Kidney (tissue), 14 donors: ENCODE measurements around the gene EMB. TPM values are rescaled to one million over a fixed set of nuclear protein-coding genes. Genes with fewer than 3 reads are reported as not detected.
"Not testable (repeated sequence)": the region's sequence is repeated elsewhere in the genome, so short reads cannot be mapped to it uniquely, and the experiment has no call there.

ENCODE experiments used
- DNase-seq, 5 donors: peaks; one replicate each; pipeline ENCODE4 v3.0.0-alpha.2; 2013 to 2020
- FAIRE-seq: peaks from 2 replicates; lab custom pipeline; 2012; peaks lifted over from hg19 to GRCh38; lab: Jason Lieb, UNC
- H3K27ac ChIP-seq, 2 donors: one replicate each; pipeline ENCODE4 v1.7.0; 2013; ENCODE audit warnings: low read depth in 2 of 2, low read length in 2 of 2, inconsistent platforms in 1 of 2
- H3K27me3 ChIP-seq: one replicate; pipeline ENCODE4 v1.7.1; 2013; ENCODE audit warnings: low read length, inconsistent platforms; ENCODE audit not compliant: control insufficient read depth, insufficient read depth
- H3K36me3 ChIP-seq, 3 donors: one replicate each; pipeline versions ENCODE4 v1.7.0 to v1.7.1; 2013; ENCODE audit warnings: low read length in 3 of 3, control low read depth in 1 of 3, inconsistent platforms in 1 of 3; ENCODE audit not compliant: insufficient read depth in 3 of 3, control insufficient read depth in 2 of 3
- H3K4me1 ChIP-seq, 3 donors: one replicate each; pipeline versions ENCODE4 v1.7.0 to v1.7.1; 2013; ENCODE audit warnings: low read length in 3 of 3, inconsistent platforms in 1 of 3, low read depth in 1 of 3; ENCODE audit not compliant: control insufficient read depth in 2 of 3, insufficient read depth in 2 of 3
- H3K4me3 ChIP-seq, 3 donors: one replicate each; pipeline versions ENCODE4 v1.7.0 to v1.8.1; 2013; ENCODE audit warnings: low read length in 3 of 3, control low read depth in 1 of 3, inconsistent platforms in 1 of 3
- H3K9ac ChIP-seq, 3 donors: one replicate each; pipeline versions ENCODE4 v1.7.0 to v1.7.1; 2013; ENCODE audit warnings: low read length in 3 of 3, control low read depth in 1 of 3, inconsistent platforms in 1 of 3
- H3K9me3 ChIP-seq, 3 donors: one replicate each; pipeline versions ENCODE4 v1.7.0 to v1.7.1; 2013; ENCODE audit warnings: low read length in 3 of 3, control low read depth in 1 of 3, inconsistent platforms in 1 of 3; ENCODE audit not compliant: control insufficient read depth in 2 of 3, insufficient read depth in 1 of 3
- intact Hi-C: fragments of 100-400 bp; cut with DNase I; formaldehyde crosslinking; loops from one replicate; pipeline ENCODE4 v1.11.1; 2022
- polyA plus RNA-seq: library from polyadenylated mRNA; stranded (reverse); fragments of 350-450 nt; fragmentation: Illumina TruSeq; extraction: RNeasy Lipid Tissue Mini Kit (QIAGEN cat#74804); gene quantifications from one replicate; pipeline ENCODE4 v1.2.3, GENCODE V29; 2014; ENCODE audit warnings: low read depth, low replicate concordance; ENCODE audit not compliant: insufficient read depth
- total RNA-seq: library from RNA; stranded (reverse); fragmentation: NEBNext Ultra II Directional; extraction: Animal tissue kit (Norgen Biotek cat#: 25700); gene quantifications from one replicate; pipeline ENCODE4 v1.2.1, GENCODE V29; 2021
- TF ChIP-seq, protein P1 (sequence below): IDR thresholded peaks from 3 replicates; pipeline ENCODE4 v1.5.1; 2012; ENCODE audit warnings: mild to moderate bottlenecking, moderate library complexity, borderline replicate concordance; ENCODE audit not compliant: insufficient read depth; ENCODE audit errors: extremely low read depth
- donor health status: control.
- donor health status: control.
- donor health status: control.
- donor health status: control.
- donor health status: control.
- donor health status: DM: yes; HTN: yes; CAD: no.
- donor health status: Normal renal cell carcinoma (clear cell type).

EMB gene
- total and polyA plus RNA-seq, 2 donors from 2014 or later, result 2.2 to 25.0 TPM

DNA sequence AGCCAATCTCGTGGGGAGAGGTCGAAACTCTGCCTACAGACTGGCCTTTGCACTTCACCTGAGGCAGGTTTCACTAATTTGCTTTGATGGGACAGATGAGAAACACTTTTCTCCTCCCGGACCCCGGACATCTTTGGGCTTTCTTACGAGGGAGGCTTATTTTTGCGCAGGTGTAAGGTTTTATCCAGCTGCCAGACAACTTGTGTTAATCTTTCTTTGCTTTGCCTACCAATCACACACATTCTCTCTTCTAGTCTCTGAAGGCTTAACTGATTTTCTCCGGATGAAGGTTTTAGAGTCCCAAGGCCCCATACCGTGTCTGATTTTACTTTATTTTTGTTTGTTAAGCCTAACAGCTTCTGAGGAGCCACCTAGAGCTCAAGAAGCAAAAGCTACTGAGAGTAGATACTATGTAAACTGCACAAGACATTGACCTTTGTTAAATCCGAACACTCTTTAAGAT is 436 bp upstream of the EMB start:
- no peaks in the 10 kb centered on the region for H3K9me3 ChIP-seq
- no peaks in the 10 kb centered on the region for H3K36me3 ChIP-seq
- H3K27ac ChIP-seq, result no peak overlapping the region
- H3K9ac ChIP-seq, result no peak overlapping the region
- intact Hi-C loops, result no loop called here
- no peaks in the 10 kb centered on the region for H3K4me1 ChIP-seq
- H3K4me3 ChIP-seq, result no peak overlapping the region
- TF ChIP-seq, protein P1, sequence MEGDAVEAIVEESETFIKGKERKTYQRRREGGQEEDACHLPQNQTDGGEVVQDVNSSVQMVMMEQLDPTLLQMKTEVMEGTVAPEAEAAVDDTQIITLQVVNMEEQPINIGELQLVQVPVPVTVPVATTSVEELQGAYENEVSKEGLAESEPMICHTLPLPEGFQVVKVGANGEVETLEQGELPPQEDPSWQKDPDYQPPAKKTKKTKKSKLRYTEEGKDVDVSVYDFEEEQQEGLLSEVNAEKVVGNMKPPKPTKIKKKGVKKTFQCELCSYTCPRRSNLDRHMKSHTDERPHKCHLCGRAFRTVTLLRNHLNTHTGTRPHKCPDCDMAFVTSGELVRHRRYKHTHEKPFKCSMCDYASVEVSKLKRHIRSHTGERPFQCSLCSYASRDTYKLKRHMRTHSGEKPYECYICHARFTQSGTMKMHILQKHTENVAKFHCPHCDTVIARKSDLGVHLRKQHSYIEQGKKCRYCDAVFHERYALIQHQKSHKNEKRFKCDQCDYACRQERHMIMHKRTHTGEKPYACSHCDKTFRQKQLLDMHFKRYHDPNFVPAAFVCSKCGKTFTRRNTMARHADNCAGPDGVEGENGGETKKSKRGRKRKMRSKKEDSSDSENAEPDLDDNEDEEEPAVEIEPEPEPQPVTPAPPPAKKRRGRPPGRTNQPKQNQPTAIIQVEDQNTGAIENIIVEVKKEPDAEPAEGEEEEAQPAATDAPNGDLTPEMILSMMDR, result no peak
- FAIRE-seq (no peak), DNase-seq (no peak)
- peaks cover 11% of the 10 kb centered on the region for H3K27me3 ChIP-seq

DNA sequence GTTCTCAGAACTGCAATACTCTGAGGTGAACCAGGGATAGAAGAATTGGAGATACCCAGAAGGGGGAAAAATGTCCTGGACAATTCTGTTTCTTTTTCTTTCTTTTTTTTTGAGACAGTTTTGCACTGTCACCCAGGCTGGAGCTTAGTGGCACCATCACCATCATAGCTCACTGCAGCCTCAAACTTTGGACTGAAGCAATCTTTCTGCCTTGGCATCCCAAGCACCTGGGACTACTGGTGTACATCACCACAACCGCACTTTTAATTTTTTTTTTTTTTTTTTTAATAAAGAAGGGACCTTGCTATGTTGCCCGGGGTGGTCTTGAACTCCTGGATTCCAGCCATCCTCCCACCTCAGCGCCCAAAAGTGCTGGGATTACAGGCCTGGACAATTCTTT is 1.9 kb downstream of the EMB start:
- Histone ChIP-seq H3K4me3 (no peak overlapping the region), H3K27me3 (peaks cover 11% of the 10 kb centered on the region), H3K27ac (no peak overlapping the region), H3K9ac (no peak overlapping the region), H3K4me1 (no peaks in the 10 kb centered on the region), H3K36me3 (no peaks in the 10 kb centered on the region), H3K9me3 (no peaks in the 10 kb centered on the region)
- intact Hi-C loops, result no loop called here
- DNase-seq (no peak), FAIRE-seq (no peak)
- TF ChIP-seq, protein P1, result no peak

DNA sequence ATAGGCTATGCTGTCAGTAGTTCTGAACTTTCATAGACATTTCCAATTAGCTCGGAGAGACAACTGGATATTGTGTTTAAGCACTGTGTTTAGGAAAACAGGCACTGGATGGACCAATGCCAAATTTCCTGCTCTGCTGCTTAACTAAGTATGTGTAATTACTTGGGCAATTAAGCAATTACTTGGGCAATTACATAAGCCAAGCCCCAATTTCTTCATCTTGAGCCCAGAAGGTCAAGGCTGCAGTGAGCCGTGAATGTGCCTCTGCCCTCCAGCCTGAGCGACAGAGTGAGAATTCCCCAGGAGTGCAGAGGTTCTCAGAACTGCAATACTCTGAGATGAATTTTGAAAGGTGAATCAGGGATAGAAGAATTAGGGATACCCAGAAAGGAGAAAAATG is 3.0 kb downstream of the EMB start:
- H3K4me1 ChIP-seq, H3K4me3 ChIP-seq, DNase-seq, H3K9ac ChIP-seq, FAIRE-seq, intact Hi-C loops, H3K36me3 ChIP-seq, H3K27ac ChIP-seq, H3K9me3 ChIP-seq: not testable (repeated sequence)
- peaks cover 11% of the 10 kb centered on the region for H3K27me3 ChIP-seq

DNA sequence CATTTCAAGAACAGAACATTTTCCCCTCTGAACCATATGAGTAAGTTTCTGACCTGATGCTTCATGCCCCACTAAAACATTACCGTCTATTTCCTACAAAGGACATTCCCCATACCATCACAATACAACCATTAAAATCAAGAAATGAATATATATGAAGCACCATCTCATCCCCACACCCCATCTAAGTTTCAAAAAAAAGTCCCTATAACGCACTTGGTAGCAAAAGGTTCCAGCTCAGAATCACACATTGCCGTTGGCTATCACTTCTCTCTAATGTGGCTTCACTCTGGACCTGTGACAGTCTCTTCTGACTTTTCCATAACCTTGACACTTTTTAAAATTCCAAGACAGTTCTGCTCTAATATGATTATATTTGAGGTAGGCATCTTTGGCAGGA is 5.9 kb downstream of the EMB start:
- Histone ChIP-seq H3K36me3 (no peaks in the 10 kb centered on the region), H3K4me3 (no peak overlapping the region), H3K27me3 (peaks cover 5% of the 10 kb centered on the region), H3K27ac (no peak overlapping the region), H3K9me3 (no peaks in the 10 kb centered on the region), H3K9ac (no peak overlapping the region), H3K4me1 (no peaks in the 10 kb centered on the region)
- intact Hi-C loops, result no loop called here
- TF ChIP-seq, protein P1, result no peak
- DNase-seq (no peak), FAIRE-seq (no peak)

DNA sequence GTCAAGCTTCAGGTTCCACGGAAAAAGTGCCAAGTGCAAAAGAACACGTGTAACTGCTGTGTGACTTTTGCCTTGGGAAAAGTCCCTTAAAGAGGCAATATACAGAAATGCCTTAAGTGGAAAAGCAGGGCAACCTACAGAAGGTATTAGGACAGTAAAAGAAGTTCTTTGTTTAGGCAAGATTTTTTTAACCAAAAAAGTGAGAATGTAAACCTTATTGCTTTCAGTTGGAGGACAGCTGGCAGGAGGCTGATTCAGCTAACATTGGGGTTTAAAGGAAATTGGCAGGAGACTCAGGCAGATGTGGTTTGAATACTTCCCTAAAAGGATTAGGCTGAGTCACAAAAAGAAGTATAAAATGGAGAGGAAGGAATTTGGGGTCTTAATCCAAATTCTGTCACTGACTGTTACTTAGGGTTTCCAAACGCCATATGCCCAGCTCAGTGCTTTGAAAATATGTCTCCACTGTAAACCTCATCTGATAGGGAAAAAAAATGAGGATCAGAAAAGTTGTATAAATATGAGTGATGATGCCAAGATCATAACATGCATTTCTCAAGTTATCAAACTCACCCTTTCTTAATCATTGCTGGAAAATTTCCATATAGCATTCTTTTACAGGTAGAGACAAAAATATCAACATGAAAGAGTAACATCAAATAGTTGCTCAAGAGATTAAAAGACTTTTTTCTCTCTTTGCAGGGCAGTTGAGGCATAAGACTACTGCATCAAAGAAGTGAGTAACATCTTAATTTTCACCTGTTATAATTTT is 9.8 kb downstream of the EMB start:
- H3K27ac ChIP-seq, H3K27me3 ChIP-seq, DNase-seq, H3K36me3 ChIP-seq, intact Hi-C loops, H3K4me1 ChIP-seq, H3K9me3 ChIP-seq, FAIRE-seq, H3K4me3 ChIP-seq, H3K9ac ChIP-seq: not testable (repeated sequence)

DNA sequence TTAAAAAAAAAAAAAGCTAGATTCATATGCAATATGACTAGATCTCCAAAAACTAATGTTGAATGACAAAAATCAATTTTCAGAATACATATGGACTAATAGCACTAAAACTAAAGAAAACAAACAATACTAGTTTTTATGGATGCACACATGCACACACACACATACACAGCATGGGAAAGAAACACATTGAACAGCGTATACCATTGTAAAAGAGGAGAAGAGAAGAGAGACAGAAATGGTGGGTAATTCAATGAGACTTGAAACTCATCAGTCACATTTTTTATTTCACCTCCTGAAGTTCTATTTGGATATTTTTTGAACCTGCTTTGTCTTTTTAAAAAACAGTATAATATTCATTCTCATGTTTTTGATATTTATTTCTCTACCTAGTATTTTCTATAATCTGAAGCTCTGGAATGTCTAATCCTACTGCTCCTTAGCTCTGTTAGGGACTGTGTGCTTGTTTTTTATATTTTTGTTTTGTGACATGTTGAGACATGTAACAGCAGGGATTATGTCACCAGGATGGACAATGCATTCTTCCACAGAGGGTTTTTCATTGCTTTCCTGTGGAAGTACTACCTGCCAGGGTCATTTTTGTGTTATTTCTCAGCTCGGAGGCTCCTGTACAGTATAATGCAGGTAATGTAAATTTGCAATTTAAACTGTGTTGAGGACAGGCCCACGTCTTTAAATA is 17.8 kb downstream of the EMB start:
- DNase-seq, intact Hi-C loops, H3K36me3 ChIP-seq, H3K9ac ChIP-seq, H3K4me1 ChIP-seq, H3K9me3 ChIP-seq, H3K4me3 ChIP-seq, FAIRE-seq, H3K27me3 ChIP-seq, H3K27ac ChIP-seq: not testable (repeated sequence)
